Activated naive CD4-positive, alpha-beta T cell treated with Interleukin-2 at 50 U/mL for 16 hours (primary cell): ENCODE results near the gene C1QL1.

Experiments used
- DNase-seq: peaks from one replicate; pipeline ENCODE4 v3.0.0-alpha.2; 2020

Gene C1QL1

DNA sequence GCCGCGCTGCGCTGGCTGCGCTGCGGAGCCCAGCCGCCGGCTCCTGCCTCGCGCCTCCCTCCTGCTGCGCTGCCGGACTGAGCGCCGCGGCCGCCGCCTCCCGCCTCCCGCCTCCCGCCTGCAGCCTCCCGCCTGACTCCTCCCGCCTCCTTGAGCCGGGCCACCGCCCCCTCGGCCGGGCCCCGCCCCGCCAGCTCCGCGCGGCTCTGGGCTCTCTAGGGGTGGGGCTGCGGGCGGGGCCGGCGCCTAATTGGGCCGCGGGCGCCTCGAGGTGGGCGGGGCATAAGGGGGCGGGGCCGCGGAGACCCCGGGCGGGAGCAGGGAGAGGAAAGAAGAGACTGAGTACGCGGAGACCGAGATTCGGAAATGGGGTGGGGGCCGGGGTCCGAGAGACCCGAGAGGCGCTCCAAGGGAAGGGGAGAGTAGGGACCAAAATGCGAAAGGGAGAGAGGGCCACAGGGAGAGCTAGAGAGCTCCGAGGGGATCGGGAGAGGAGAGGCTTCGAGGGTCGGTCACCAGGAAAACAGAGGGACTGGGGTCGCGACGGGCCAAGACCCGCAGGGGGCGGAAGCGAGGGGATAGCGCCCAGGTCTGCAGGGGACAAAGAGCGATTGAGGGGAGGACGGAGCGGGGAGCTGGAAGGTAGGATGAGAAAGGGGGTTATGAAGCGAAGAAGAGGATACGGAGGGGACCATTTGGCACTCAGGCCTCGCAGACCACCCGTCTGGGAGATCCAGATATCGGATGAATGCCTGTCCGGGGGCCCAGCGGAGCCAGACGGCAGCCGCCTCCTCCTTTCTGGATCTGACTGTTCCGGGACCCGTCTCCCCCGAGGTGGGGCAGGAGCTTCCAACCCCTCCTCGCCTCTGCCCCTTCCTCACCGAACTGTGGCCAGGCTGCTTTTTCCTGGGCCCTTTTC is at the start of gene C1QL1:
C1QL1 (minus strand) TSS at position 79 of the 919 bp plus-strand sequence. CDS start 255 bp downstream, outside the sequence.
- DNase-seq, result peak; percentile 87

DNA sequence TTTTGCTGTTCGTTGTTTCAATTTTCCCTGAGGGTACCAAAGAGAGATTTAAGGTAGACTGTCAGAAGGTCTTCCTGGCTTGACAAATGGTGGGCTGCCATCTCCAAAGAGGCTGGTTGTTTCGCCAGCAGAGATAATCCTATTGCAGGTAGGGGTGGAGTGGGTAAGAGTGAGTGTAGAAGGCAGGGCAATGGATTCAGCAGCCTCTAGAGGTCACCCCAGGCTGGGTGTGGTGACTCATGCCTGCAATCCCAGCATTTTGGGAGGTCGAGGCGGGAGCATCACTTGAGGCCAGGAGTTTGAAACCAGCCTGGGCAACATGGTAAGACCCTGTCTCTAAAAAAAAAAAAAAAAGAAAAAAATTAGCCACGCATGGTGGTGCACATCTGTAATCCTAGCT is 48.7 kb upstream of the C1QL1 start:
- DNase-seq, result no peak

DNA sequence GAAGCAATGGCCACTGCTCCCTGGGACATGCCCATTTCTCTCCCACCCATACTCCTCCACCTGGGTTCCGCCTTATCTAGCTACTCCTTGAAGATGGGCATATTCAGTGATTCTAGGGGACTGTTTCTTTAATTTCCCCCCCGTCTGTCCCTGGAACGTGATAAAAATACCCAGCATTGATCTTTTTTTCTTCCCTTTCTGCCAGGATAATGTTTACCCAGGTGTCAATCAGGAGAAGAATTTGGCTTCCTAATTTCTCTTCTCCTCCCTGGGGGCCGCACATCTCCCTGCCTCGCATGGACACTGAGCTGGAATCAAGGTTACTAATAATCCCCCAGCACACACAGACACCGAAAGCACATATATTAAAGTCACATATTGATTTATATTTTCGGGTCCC is 48.1 kb upstream of the C1QL1 start:
- no peak for DNase-seq

DNA sequence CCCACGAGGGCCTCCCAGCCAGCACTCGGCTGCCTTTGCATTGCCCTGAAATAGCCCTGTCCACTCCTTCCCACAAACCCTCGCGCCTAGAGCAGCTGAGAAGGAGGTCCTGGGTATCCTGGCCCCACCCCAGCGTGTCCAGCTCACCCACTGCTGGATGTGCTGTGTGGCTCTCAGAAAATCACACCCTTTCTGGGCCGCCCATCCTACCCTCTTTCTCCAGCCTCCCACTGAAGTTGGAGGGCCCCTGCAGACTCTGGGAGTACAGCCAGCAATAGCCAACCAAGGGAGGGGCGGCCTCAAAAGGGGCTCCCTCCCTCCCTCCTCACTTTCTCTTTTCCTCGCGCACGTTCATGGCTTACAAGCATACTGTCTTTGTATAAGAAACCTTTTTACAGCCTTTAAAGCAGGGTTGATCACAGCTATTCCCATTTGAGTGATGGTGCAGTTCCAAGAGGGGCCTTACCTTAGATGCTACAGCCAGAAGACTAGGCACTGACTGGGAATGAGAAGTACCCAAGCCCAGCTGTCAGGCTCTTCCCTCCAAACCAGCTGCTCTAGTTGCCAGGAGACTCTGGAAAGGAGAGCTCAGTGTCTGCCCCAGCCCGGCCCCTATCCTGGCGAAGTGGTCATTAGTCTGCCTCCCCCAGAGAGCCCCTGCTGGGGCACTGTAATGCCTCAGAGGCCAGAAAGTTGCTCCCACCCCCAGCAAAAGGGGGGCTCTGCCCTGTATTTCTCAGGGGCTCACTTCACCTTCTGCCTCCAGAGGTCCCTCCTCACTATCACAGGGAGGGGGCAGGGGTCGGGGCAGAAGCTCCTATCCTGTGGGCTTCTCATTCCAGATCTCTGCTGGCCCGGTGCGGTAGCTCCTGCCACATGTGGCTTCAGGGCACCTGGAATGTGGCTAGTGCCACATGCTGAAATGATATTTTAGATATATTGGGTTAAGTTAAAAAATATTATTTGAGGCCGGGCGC is 45.2 kb upstream of the C1QL1 start:
- DNase-seq, result no peak

DNA sequence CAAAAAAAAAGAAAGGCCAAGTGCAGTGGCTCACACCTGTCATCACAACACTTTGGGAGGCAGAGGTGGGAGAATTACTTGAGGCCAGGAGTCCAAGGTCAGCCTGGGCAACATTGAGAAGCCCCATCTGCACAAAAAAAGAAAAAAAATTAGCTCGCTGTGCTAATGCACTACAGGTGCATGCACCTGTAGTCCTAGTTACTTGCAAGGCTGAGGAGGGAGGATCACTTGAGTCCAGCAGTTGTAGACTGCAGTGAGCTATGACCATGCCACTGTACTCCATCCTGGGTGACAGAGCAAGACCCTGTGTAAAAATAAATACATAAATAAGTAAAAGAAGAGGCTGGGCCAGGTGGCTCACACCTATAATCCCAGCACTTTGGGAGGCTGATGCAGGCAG is 43.7 kb upstream of the C1QL1 start:
- no peak for DNase-seq

DNA sequence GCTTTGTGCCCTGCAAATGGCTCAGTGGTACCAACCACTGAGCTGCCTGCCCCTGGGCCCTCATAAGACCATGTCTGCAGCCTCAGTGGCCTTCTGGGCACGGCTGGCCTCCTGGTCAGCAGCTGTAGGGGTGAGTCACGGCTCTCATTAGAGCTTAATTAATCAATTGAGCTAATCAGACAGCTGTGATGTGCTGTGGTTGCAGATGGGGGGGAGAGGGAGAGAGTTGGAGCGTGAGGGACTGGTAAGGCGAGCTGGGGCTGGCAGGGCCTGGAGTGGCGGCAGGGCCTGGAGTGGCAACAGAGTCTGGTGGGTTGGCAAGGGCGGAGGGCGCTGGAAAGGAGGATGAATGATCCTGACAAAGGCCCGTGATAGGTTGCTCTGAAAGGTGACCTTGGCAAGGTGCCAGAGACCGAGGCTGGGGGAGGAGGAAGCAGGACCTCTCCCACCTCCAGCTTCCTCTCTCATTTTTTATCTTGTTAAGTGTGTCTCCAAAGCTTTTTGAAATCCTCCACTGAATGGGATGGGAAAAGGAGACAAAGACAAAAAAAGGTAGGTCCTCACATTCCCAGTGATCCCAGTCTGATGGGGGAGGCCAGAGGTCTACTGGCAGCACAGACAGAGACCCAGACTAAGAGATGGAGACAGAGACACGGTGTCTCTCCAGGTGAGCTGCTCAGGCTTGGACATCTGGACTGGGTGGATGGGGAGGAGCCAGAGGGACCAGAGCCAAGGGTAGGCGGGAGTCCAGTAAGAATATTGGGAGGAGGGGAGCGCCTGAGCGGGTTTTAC is 41.8 kb upstream of the C1QL1 start:
- no peak for DNase-seq

DNA sequence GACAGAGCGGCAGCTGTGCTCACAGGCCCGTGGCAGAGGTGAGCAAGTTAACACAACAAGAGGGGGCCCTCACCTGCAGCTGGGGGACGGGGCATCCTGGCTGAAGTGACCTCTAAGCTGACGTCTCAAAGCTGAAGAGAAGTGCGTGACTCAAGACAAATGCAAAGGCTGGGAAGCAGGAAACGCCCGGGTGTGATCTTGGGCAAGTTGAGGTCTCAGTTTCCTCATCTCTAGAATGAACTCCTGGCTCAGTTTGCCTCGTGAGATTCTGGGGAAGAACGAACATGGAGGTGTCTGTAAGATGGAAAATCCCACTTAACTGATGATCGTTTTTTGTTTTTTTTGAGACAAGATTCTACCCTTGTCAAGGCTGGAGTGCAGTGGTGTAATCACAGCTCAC is 40.1 kb upstream of the C1QL1 start:
- DNase-seq, result no peak

DNA sequence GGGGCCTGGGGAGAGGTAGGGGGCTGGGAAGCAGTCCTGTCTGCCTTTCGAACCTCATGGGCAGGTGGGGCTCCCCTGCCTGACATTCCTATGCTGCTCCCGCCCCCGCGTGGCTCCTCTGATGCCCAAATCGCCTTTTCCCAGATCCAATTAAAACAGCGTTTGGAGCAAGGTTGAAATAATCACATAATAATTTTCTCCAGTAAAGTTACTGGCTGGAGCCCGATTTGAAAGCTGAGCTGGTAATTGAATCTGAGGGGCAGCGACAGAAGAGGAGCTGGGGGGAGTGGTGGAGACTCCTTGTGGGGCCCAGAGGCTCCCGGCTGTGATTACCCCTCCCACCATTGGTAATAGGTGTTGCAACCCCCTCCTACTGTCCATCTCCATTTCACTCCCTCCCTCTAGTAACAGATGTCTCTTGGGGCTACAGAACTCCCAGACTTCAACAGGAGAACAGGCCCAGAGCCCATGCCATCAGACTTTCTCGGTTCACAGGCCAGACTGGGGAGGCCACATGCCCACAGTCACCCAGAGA is 38.9 kb upstream of the C1QL1 start:
- no peak for DNase-seq

DNA sequence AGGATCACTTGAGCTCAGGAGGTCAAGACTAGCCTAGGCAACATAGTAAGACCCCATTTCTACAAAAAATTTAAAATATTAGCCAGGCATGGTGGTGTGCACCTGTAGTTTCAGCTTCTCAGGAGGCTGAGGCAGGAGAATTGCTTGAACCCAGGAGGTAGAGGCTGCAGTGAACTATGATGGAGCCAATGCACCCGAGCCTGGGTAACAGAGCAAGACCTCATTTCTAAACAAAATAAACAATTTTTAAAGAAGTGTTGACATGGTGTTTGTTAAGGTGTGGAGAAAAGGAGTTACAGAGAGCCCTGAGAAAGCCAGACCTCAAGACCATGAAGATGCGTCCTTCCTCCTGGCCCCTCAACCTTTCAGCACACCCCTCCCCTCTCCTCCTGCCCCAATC is 37.6 kb upstream of the C1QL1 start:
- no peak for DNase-seq

DNA sequence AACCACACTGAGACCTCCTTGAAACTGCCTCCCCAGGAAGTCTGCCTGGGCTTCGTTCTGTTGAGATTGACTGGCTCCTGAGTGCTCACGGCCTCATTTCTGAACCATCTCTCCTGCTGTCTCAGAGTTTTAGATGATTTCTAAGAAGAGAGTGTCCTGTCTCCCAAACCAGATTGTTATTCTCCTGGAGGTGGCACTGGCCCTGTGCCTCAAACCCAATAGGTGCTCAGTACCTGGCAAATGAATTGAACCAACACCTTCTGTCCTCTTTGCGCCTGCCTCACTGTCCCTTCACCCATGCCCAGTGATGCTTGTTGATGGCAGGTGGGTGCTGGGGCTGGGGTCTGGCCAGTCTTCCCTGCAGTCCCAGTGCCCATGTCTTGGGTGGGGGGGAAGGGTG is 36.3 kb upstream of the C1QL1 start:
- no peak for DNase-seq

DNA sequence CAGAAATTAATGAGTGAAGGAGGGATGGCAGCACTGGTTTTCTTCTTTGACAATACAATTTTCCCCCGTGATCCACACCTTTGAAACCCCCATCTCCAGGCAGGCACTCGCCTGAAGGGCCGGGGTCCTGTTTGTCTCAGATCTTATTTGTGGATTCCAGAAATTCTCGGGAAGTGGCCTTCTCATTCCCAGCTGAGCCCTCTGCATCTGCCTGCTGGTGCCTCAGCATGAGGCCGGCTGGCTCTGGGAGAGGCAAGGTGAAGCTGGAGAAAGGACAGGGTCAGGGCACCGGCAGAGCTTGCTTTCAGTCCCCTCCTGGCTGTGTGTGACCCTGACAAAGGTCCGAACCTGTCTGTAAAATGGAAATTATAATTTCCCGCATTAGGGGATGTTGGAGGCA is 35.8 kb upstream of the C1QL1 start:
- no peak for DNase-seq

DNA sequence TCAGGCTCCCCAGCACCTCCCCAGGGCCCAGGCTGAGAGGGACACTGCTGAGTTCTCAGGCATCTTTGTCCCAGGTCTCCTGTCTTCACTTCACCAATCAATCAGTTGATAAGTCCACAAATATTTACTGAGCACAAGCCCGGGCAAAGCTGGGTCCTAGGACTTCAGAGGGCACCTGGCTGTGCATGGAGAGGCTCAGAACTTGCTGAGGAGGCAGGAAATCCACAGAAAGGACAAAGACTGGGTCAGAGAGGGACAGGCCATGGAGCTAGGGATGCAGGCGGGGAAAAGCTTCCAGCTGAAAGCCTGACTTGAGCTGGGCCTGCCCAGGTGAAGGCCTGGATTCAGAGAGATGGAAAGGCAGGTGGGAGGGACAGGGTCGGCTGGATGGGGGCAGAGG is 33.2 kb upstream of the C1QL1 start:
- DNase-seq, result no peak

DNA sequence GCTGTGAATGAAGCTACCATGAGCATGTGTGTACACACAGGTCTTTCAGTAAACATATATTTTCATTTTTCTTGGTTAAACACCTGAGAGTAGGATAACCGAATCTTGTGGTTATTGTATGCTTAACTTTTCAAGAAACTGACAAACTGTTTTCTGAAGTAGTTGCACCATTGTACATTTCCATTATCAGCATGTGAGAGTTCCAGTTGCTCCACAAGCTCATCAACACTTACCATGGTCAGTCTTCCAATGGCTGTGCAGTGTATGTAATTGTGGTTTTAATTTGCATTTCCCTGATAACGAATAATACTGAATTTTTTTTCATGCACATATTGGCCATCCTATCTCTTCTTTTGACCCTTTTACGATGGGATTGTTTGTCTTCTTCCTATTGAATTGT is 31.3 kb upstream of the C1QL1 start:
- DNase-seq, result no peak

DNA sequence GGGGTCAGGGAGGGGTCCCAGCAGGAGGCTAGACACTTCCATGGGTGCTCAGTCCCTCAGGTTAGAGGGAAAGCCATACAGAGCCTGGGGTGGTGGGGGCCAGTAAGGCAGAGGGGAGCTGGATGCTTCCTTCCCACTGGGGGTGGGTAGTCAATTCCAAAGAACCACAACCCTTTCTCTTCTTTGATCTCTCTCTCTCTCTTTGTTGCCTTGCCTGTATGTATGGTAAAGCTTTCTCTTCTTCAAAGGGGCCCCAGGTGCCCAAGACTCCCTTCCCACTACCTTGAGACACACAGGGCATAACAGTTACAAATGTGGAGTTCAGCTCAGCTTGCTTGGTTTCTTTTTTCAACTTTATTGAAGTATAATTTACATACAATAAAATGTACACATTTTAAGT is 30.5 kb upstream of the C1QL1 start:
- DNase-seq, result no peak

DNA sequence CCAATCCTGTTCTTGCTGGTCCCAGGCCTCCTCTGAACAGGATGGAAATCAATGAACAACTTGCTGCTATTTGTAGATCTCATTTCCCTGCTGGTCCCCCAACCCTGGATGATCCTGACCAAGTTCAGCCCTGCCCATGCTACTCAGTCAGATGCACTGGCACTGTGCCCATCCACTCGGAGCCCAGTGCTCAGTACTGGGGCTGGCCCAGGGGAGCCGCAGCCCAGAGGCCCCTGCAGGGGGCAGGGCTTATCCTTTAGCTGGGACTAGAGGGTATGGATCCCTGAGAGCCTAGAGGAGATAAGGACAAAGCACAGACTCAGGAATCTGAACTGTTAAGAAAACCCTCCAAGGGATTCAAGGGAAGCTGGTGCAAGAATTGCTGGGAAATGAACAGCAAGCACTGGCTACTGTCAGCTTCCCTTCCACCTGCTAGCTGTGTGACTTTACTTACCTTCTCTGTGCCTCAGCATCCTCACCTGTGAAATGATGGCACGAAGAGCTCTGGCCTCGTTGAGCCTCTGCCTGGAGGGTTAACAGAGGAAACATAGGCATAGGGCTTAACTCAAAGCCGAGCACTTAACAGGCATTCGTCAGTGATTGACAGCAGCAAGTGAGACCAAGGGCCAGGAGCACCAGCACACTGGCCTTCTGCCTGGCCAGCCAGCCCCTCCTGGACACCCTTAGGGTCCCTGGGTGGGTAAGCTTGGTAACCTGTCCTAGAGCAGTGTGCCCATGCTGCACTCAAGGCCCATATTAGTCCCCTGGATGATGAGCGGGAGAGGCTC is 29.8 kb upstream of the C1QL1 start:
- no peak for DNase-seq

DNA sequence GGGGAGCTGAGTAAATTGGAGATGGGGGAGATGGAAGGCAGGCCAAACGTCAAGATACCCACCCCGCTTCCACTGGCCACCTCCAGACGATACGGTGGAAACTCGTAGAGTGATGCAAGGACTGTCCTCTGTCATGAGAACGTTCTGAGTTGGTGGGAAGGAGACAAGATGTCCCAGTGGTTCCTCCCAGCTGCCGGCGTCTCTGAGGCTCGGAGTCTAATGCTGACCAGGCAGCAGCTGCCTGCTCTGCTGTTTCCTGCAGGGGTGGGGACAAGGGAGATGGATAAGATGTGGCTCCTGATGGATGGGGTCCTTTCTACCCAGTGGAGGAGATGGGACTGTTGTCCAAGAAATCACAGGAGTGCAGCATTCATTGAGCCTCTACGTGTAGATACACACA is 28.2 kb upstream of the C1QL1 start:
- no peak for DNase-seq

DNA sequence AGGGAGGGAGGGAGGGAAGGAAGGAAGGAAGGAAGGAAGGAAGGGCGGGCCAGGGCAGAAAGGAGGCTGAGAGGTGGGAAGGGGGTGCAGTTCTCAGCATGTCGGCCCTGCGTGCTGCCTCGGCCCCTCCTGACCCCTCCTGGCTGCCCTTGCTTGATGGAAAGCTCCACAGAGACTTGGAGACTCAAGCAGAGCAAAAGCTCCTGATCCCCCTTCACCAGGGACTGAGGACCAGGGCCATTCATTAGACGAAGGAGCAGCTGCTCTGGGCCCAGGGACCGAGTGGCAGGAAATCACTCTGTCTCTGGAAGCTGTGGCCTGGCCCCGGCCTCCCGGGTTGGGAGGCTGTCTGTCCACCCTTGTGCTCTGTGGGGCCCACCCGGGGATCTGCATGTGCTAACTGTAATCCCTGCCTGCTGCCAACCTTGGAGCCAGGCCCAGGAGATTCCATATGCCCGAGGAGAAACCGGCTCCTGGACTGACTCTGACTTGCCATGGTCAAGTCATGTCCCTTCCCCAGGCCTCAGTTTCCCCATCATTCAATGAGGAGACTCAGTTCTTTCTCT is 27.4 kb upstream of the C1QL1 start:
- no peak for DNase-seq

DNA sequence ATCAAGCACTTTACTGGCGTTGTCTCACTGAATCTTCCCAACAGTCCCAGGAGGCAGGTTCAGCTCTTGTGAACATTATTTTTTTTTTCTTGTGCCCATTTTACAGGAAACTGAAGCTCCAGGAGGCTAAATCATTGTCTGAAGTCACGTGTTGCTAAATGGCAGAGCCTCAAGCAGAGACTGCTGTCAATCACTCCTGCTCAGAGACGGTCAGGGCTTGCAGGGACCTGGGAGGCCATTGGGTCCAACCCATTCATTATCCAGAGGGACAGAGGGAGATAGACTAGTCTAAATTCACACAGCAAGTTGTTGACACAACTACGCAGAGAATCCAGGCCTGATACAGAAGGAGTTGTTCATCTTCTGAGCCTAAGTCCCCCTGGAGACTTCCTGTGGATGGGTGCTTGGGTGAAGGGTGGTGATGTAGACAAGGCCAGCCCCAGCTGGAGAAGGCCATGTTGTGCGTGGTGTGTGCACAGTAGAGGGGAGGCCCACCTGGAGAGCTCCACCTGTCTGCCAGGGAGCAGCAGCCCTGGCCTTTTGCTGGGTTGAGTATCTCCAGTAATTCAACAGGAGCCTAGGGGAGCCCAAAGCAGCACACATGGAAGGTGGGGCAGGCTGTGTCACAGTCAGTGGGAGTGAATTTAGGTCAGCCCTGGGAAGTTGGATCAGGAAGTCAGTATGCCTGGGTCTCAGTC is 24.3 kb upstream of the C1QL1 start:
- no peak for DNase-seq

DNA sequence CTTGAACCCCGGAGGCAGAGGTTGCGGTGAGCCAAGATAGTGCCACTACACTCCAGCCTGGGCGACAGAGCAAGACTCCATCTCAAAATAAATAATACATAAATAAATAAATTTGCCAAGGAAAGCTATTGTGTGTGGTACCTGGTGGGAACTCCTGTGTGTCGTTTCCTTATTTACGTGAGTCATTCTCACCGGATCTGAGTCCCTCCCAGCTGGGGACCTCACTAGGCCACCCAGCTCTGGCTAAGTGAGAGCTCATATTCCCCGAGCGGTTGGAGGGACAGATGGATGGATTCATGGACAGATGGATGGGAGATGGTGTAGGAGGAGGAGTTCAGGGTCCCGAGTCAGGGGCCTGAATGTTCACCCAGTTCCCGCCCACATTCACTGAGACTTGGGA is 22.9 kb upstream of the C1QL1 start:
- DNase-seq, result no peak

DNA sequence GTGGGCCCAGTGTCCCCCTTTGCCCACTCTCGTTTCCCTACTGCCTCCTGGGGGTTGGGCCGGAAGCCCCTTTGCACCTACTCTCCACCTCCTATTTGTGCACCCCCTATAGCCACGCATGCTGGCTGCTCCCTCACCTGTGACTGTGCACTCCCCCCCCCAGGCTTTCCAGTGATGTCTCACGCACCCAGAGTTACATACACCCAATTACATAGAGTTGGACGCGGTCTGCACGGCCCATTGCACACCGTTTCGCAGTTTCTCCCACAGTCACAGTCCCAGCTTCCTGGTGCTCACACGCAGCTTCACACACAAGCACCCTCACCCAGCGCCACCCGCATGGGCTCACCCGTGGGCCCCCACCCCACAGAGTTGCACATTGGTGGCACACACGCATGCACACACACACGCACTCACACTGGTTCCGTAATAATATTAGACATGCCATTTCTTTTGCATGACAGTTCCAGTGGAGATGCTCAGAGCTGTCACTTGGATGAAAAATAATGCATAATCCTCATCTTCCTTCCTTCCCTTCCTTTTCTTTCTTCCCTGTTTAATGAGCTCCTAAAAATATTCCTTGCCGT is 21.5 kb upstream of the C1QL1 start:
- no peak for DNase-seq
